ENCODE results near the gene TTC23L. TPM values are rescaled to one million over a fixed set of nuclear protein-coding genes. Genes with fewer than 3 reads are reported as not detected.

TTC23L gene
- total RNA-seq, result 0.16 and 0.52 TPM in 2 replicates

GRCh38 chr5:34838785-34839714 lies at the start of gene TTC23L:
Gene TTC23L, plus strand, starts transcription at chr5:34839164. Its CDS starts 1,508 bp downstream, at chr5:34840672.

GRCh38 chr5:34915139-34915855 lies 76.3 kb downstream of the TTC23L start, which contains the start of the genes BRIX1 and RAD1:
Gene BRIX1, plus strand, starts transcription at chr5:34915711. Its CDS starts 28 bp downstream, at chr5:34915739.
Gene RAD1, minus strand, starts transcription at chr5:34915504. Its CDS starts 612 bp downstream, at chr5:34914892.

GRCh38 chr5:34929134-34929719 lies 90.3 kb downstream of the TTC23L start, which contains the start of gene DNAJC21:
Gene DNAJC21, plus strand, starts transcription at chr5:34929559. Its CDS starts 261 bp downstream, at chr5:34929820.

Other genes starting within 250 kb of the TTC23L start
- gene RAI14, start 182.8 kb upstream of the TTC23L start, total RNA-seq, result 56.6 and 78.7 TPM in 2 replicates
- 31.7 and 33.4 TPM in 2 replicates for gene RAD1, start 76.3 kb downstream of the TTC23L start, total RNA-seq
- gene BRIX1, start 76.5 kb downstream of the TTC23L start, total RNA-seq, result 15.2 and 21.4 TPM in 2 replicates
- 41.9 and 42.7 TPM in 2 replicates for gene DNAJC21, start 90.4 kb downstream of the TTC23L start, total RNA-seq
- not detected in 2 replicates for gene AGXT2, start 208.8 kb downstream of the TTC23L start, total RNA-seq